Activated naive CD4-positive, alpha-beta T cell (primary cell): ENCODE results near the gene ADCY1.

ENCODE experiments used
- DNase-seq, 4 experiments: peaks; one replicate each; lab custom pipeline; 2025; lab: John Stamatoyannopoulos, UW

The ADCY1 gene

DNA sequence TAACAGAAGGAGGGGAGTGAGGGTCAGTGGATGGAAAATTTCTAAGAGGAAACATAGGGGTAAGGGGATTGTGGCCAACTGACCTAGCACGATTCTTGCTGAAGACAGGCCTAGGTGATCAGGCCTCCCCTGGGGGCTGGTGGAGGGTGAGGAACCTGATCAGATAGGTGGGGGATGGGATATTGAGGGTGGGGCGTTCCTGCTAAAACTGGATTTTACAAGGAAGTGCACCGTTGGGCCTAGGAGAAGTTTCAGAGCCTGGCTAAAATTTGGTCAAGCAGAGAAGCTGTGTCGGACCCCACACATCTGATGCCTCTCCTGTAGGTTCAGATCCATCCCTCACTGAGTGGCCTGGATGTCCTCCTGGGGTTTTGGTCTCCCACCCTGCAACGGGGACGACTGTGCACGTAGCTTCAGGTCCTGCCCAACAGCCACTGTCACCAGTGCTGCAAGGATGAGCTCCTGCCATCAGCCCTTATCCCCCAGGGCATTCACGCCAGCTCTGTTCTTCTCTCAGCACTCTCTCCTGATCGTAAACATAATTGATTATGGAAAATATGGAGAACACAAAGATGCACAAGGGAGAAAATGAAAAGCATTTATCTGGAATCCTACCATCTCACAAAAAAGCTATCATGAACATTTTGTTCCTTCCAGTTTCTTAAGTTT, 89.9 kb downstream of the ADCY1 start:
- no peak for DNase-seq

DNA sequence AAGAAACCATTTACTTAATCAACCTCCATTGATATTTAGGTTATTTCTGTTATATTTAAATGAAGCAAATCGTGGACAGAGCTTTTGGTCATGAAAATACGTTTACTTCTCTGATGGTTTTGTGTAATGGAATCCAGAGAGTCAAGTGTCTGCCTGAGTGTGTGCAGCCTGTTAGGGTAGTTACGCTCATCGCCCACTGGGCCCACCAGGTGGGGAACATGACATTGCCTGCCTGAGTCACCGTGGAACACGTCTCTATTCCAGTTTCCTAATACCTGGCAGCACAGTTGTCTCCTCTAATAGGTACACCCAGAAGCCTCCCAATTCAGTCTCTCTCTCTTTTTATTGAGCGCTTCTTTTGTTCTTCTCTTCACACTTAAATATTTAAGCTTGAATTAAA, 91.0 kb downstream of the ADCY1 start:
- no peak for DNase-seq

DNA sequence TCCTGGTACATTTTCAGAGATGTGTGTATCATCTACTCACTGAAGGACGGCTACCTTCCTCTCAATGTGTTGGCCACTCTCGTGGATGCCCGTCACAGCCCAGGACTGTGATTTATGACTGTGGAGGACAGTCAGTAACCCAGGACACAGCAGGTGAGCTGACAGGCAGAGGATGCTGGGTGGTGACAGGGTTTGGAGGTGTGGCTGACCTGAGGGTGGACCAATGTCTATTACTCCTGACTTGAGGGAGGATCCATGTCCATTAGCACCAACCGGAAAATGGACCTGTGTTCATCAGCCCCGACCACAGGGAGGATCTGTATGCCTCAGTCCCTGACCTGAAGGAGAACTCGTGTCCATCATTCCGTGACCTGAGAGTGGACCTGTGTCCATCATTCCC, 96.1 kb downstream of the ADCY1 start:
- no peak for DNase-seq

DNA sequence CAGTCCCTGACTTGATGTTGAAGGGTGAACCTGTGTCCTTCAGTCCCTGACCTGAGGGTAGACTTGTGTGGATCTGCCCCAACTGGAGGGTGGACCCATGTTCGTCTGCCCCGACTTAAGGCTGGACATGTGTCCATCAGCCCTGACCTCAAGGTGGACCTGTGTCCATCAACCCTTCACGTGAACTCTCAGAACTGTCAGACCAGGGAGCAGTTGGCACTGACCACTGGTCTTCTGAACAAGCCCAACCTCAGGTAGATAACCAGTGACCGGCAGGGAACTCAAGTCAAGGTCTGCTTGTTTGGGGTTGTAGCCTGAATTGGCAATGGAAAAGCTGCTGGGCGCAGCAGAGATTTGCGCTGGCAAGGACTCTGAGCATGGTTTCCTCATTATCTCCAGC, 96.5 kb downstream of the ADCY1 start:
- no peak for DNase-seq

DNA sequence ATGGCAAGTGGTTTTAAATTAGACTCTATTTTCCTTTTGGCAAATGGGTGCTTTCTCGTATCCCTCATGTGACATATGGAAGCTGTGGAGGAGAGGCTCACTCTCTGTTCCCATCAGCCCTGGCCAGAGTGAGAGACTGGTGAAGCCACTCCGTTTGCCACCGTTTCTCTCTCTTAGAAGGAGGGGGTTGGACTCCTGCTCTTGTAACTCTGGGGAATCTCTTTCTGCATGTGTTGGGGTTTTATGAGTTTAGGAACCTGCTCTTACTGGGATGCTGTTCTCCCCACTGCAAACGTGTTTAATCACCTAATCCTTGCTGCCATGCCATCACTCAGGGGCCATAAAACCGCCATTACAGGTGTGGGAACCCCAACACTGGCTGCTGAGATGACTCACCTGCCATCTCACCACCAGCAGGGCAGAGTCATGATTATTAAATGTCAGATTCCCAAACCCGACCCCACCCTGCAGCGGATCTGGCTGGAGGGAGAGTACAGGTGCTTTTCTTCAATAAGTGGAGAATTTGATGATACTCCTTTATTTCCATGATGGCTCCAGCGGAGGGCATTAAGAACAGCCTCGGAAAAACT, 103.2 kb downstream of the ADCY1 start:
- no peak for DNase-seq

DNA sequence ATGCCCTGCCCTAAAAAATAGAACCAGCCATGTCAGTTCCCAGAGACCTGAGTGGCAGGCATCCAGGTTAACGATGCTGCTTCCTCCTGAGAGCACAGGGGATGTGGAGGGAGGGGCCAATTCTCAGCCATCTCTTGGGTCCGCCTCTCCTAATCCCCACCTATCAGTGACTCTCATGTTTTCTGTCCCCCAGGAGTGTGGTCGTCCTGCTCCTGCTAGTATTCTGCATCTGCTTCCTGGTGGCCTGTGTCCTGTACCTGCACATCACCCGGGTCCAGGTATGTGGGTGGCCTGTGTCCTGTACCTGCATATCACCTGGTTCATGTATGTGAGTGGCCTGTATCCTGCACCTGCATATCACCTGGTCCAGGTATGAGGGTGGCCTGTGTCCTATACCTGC, 105.3 kb downstream of the ADCY1 start:
- DNase-seq, result no peak

DNA sequence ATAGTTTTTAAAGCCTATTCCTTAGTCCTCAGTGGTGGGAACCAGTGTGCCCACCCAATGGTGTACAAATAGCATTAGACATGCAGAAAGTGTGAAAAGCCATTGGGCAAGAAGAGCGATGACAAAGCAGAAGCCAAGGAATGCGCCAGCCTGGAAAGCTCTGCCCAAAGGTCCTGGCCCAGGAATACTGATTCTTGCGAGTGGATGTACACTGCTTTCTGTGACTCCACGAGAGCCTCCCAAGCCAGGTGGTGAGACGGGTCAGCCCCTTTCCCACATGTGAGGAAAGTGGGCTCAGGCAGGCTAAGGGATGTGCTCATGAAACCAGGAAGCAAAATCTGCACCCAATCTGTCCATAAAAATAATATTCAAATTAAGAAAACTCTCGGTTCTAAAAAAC, 106.6 kb downstream of the ADCY1 start:
- DNase-seq, result no peak

DNA sequence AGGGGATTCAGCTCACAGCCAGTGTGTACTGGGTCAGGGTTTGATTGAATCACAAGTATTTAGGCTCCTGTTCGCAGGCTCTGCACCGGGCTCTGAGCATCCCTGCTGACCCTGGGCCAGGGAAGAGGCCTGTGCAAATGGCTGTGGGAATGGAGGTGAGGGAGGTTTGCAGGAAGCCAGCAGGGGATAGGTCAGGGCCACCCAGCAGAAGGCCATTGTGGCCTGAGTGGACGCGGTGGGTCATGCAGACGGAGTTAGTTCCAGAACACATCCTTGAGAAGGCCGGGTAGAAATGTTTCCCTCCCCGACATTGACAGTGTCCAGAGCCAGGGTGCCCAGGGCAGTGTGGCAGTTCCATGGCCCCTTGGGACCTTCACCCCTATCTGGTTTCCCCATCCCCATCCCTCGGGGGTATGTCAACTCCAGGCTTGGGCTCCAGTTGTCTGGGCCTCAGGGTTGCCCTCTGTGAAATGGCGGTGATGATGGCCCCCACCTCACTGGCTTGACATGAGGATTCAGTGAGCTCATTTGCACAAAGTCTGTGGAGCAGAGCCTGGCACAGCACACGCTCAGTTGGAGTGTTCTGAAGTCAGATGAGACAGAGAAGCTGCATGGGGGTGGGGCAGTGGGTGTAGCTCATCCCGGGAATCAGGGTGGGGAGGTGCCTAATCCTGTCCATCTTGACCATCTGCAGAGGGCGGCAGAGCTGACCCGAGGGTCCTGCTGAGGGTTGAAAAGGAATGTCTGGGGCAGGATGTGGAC, 107.6 kb downstream of the ADCY1 start:
- no peak for DNase-seq

DNA sequence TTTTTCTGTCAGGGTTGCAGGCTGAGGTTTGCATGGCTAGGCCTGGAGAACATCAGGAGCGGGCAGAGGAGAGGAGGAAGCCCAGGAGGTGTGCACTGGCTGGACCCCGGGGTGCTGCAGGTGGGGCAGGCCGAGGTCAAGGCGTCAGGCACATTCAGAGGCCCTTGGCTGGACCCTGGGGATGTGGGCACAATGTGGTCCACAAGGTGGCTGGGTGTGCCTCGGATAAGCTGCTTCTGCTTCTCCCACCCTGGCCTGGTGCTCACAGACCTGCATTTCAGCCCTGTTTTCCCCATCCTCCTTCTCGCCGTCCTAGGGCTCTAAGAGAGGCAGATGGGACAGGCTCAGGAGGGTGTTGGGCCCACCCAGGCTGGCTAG, 108.2 kb downstream of the ADCY1 start:
- no peak for DNase-seq

DNA sequence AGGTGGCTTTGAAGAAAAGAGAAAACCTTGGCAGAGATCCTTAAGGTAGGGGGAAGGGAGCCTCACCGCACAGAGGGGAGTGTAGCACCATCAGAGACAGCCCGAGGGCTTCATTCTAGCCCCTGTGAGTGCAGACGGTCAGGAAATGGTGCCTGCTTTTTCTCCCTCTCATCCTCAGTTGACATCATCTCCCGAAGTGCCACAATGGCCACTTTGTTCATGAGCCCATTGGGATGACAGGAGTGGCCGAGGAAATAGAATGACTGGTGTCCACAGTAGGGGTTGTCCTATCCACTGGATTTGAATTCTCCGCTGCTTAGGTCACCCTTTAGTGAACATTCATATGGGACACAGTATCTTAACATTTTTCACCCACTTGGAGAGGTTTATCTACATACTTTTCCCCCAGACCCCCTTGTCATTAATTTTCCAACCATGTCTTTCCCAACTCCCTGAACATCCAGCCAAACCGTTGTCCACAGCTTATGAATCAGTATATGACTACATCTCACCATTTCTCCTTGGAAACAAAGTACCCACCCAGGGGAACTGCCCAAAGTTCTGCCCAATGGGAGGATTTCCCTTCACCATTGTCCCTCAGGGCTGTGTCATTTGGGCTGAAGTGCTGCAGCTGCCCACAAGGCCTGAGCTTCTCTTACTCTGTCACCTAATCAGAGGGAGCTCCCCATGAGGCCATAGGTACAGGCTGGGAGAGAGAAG, 108.8 kb downstream of the ADCY1 start:
- no peak for DNase-seq

DNA sequence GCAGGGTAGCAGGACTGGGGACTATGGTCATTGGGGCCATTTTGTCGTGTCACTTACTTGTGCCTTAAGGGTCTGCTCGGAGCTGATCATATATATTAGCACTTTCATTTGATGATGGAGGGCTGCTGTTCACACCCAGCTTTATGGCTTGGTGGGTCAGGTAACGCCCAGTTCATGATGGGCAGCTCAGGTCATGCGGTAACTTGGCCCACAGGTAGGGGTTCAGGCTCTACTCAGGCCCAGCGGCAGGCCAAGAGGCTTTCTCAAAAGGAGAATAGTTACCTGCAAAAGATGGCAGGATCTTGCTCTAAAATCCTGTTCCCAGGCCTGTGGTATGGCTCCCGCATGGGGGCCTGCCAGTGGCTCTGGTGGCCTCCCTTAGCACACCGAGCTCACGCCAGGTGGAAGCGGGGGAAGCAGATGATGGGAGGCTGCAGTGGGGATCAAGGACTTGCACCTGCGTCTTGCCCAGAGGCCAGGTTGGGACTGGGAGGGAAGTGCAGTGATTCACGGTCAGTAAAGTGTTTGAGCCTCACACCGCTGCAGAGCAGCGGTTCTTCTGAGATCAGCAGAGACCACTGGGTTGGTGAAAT, 109.5 kb downstream of the ADCY1 start:
- DNase-seq, result no peak

DNA sequence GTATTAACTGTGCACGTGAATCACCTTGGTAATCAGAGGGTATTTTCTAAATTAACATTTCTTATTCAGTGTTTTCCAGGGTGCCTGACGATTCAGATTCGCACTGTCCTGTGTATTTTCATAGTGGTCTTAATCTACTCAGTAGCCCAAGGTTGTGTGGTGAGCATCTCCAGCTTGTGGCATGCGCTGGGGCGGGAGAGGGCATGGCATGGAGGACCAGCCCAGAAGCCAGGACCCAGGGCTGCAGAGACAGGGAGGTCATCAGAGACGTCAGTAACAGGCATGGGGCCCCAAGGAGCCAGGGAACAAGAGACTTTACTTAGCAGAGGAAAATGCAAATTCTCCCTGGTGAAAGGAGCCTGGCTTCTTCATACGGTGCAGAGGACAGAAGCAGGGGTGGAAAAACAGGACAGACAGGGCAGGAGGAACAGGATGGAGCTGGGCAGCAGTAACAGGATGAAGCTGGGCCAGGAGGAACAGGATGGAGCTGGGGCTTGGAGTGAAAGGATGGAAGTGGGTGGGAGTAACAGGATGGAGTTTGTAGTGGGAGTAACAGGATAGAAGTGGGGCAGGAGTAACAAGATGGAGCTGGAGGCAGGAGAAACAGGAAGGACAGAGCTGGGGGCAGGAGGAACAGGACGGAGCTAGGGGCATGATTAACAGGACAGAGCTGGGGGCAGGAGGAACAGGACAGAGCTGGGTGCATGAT, 110.9 kb downstream of the ADCY1 start:
- DNase-seq, result no peak

DNA sequence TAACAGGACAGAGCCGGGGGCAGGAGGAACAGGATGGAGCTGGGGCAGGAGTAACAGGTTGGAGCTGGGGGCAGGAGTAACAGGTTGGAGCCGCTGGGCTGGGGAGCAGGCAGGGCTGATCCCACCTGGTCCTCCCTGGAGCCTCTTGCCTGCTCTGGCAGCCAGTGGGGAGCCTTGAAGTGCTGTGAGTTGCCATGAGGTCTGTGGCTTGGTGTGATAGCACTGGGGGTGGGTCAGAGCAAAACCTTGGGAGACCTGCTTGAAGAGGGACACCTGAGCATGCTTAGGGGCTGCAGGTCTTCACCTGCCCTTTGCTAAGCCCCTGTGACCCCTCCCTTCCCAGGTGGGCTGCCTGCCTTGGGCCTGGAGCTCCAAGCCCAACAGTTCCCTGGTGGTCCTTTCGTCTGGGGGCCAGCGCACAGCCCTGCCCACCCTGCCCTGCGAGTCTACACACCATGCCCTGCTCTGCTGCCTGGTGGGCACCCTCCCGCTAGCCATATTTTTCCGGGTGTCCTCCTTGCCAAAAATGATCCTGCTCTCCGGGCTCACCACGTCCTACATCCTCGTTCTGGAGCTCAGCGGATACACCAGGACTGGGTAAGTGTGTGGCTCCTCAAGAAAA, 111.6 kb downstream of the ADCY1 start:
- DNase-seq, result no peak

DNA sequence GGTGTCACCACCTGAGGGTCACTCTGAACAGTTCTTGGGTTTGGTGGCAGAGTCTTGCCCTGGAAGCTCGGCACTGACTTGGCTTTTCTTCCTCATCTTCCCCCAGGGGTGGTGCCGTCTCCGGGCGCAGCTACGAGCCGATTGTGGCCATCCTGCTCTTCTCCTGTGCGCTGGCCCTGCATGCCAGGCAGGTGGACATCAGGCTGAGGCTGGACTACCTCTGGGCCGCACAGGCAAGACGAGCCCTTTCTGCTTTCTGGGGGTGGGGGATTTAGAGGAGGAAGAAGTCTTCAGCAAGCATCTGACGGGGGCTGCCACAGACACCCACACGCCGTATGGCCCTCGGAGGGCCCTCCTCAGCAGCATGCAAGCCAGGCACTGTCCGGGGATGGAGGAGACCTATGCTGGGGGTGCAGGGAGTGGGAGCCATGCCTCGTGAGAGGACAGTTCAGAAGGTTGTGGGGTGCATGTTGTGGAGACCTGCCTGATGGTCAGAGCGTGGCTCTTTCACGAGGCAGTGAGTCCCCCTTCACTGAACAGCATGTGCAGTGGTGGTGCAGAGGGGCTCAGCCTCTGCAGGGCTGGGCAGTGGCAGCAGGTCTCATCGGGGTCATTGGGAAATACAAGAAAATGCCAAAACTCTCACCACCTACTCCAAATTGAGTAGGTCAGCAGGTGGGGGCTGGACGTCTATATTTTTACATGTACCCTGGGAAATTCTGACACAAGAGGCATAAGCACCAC, 112.4 kb downstream of the ADCY1 start:
- no peak for DNase-seq

DNA sequence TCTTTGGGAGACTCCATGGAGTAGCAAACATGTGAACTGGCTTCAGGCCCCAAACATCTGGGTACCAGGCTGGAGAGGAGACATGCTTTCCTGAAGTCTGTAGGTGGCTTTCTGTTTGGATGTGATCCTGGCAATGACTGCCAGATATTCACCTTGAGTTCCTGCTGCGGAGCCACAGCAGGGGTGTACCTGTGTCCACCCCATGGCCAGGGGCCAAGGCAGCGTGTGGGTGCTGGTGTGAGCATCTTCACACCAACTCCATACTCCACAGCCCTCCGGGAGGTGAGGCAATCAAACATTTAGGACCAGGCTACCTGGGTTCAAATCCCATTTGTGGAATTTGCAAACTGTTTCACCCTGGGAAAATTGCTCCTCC, 113.0 kb downstream of the ADCY1 start:
- no peak for DNase-seq

DNA sequence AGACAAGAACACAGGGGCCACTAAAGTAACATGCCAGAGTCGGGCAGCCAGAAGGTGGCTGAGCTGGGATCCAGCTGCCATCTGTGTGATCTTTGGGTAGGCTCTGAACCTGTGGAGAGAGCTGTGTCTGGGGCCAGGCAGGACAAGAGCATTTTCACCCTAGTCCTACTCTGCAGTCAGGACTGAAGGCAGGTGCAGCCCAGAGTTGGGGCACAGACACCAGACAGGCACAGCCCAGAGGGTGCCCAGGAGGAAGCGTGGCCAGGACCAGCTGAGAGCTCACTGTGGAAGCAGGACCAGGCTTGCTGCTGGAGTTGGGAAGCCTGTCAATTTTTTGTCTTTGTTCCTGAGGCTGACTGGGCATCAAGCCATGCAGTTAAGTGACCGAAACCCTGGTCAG, 113.6 kb downstream of the ADCY1 start:
- no peak for DNase-seq

DNA sequence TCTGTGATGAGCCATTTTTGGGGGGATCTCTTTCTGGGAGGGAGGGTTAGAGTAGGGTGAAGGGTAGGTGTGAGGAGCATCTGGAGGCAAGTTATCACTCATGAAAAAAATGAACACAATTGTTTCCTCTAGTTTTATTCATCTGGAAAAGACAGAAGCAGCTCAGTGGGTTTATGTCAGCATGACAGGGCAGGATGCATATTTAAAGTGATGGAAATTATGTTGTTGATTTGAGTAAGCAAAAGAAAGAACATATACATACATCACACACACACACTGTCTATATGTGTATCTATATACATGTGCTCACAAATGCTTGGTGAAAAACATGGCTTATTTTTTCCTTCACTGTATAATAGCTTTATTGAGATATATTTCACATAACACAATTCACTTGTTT, 114.2 kb downstream of the ADCY1 start:
- DNase-seq, result no peak

DNA sequence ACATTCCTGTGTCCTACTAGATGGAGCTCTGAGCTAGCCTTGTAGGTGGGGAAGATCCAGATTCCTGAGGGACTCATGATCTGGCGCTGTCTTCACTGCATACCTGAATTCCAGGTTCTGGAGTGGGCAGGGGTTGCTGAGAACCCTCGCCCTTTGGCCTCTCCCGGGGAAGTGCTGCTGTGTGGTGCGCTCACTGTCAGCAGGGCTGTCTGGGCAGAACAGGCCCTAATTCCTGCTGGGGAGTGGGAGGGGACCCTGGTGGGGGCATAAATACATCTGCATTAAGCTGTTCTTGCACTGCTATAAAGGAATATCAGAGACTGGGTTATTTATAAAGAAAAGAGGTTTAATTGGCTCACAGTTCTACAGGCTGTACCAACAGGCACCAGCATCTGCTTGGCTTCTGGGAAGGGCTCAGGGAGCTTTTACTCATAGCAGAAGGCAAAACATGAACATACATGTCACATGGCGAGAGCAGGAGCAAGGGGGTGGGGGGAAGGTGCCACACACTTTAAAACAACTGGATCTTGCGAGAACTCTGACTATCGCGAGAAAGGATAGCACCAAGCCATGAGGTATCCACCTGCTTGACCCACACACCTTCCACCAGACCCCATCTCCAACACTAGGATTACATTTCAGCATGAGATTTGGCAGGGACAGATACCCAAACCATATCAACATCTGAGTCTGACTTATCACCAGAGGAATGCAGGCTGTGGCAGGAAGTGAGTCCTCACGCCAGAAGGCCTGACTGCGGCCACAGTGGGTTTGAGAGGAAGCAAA, 115.0 kb downstream of the ADCY1 start:
- DNase-seq, result no peak

DNA sequence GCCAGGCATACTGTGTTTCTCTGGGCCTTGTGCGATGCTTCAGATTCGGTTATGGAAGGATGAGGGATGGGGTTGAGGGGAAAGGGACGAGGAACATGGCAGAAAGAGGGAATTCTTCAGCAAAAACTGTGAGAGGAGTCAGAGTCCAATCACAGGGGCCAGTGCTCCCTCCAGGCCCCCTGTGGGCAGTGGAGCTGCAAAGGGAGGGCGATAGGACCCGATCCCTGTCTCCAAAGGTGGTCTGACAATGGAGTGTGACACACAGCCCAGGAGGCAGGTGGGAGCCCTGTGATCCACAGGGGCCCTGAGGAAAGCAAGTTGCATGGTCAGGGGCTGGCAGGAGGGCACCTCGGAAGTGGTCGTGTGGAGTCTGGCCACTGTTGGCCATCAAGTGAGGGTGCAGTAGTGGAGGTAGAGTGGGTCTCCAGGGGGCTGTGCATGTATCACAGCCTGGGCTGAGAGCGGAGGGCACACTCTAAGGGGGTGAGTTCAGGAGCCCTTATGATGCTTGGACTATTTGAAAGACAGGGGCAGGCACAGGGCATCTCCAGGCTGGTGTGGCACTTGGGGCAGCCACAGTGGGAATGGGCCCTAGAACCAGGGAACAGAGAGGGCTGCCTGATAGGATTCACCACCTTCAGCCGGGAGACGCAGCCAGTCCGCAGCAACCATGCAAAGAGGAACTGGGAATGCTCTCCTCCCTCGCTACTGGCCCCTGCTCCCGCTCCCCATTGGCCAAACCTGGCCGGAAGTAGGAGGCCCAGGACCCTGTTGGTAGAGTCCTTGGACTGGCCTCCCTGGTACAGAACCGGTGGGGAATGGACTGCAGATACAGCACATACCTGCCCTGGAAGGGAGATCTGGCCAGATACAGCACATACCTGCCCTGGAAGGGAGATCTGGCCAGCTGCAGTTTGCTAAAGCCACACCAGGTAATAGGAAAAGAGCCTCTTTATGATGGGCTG, 115.9 kb downstream of the ADCY1 start:
- DNase-seq, result no peak
